Ishikawa (cell line): ENCODE measurements around the gene GRIK4.

Experiments used
- CEBPB ChIP-seq: IDR thresholded peaks from 2 replicates; pipeline ENCODE4 v1.6.1; 2012
- CREB1 ChIP-seq: IDR thresholded peaks from 2 replicates; pipeline ENCODE4 v1.6.1; 2012; ENCODE audit warnings: low read depth
- EGR1 ChIP-seq: IDR thresholded peaks from 2 replicates; pipeline ENCODE4 v1.6.1; 2012
- EP300 ChIP-seq: IDR thresholded peaks from 2 replicates; pipeline ENCODE4 v1.6.1; 2012; ENCODE audit warnings: borderline replicate concordance
- FOXM1 ChIP-seq: IDR thresholded peaks from 2 replicates; pipeline ENCODE4 v1.6.1; 2012; ENCODE audit warnings: low read depth, borderline replicate concordance
- NFIC ChIP-seq: IDR thresholded peaks from 2 replicates; pipeline ENCODE4 v1.6.1; 2012
- RAD21 ChIP-seq: IDR thresholded peaks from 2 replicates; pipeline ENCODE4 v1.6.1; 2012; ENCODE audit warnings: low read depth
- TAF1 ChIP-seq: IDR thresholded peaks from 2 replicates; pipeline ENCODE4 v1.6.1; 2012; ENCODE audit warnings: low read depth, mild to moderate bottlenecking
- TCF12 ChIP-seq: IDR thresholded peaks from 2 replicates; pipeline ENCODE4 v1.6.1; 2012; ENCODE audit warnings: low read depth
- TEAD4 ChIP-seq: IDR thresholded peaks from 2 replicates; pipeline ENCODE4 v1.6.1; 2012
- YY1 ChIP-seq: IDR thresholded peaks from 2 replicates; pipeline ENCODE4 v1.6.1; 2012; ENCODE audit warnings: low read depth
- ZBTB7A ChIP-seq: IDR thresholded peaks from 2 replicates; pipeline ENCODE4 v1.6.1; 2012; ENCODE audit warnings: low read depth
- TF ChIP-seq, protein P1 (sequence below): IDR thresholded peaks from 2 replicates; pipeline ENCODE4 v1.6.1; 2012
- TF ChIP-seq, protein P2 (sequence below): IDR thresholded peaks from 2 replicates; pipeline ENCODE4 v1.6.1; 2012
- TF ChIP-seq, protein P3 (sequence below): IDR thresholded peaks from 2 replicates; pipeline ENCODE4 v1.6.1; 2012; ENCODE audit warnings: low read depth, mild to moderate bottlenecking

The GRIK4 gene

DNA sequence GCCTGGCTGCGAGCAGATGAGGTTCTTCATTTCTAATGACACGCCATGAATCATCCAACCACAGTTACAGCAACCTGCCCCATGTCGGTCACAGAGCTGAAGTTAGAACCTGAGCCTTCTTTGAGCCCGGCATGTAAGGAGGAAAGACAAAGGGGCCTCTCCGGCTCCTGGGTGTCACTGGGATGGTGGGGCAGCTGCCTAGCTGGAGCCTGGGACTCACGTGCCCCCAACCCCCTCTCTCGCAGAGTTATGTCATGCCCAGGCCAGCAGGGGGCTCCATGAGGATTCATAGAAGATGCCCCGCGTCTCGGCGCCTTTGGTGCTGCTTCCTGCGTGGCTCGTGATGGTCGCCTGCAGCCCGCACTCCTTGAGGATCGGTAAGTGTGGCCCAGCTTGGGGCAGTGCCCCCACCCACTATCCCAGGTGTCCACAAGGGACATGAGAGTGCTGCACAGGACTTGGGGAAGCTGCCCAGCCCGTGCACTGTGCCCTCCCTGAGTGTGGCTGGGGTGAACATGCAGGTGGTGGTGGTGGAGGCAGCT lies 148.5 kb downstream of the GRIK4 start:
- TF ChIP-seq EP300 = no peak
- TF ChIP-seq TCF12 = no peak
- TF ChIP-seq RAD21 = peak; percentile 43; the same call in 1 of the 2 replicates

DNA sequence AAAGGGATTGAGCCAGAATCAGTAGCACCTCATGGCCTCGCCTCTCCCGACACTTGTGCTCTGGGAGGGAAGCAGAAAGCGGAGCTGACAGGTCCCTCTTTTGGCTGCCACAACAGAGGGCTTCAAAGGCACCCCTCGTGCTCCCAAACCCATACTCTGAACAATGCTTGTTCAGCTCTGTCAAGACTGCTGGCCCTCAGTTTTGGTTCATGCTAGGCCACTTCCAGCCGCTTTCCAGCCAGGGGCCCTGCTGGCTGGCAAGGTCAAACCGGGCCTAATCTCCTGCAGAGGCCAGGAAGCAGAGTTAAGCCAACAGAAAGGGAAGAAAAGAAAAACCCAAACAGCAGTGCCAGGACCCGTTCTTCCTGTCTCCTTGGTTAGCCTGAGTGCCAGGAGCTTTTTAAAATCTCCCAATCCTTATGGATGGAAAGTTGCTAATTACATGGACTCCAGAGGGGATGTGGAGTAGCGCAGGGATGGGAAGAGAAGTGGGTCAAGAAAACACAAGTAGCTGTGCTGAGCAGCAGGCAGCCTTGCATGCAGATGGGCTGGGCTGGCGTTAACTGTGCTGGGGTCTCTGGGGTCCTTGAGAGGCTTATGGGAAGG lies 150.6 kb downstream of the GRIK4 start:
- TF ChIP-seq NFIC (no peak), EP300 (no peak), CREB1 (no peak), RAD21 (no peak), CEBPB (no peak), ZBTB7A (no peak)

DNA sequence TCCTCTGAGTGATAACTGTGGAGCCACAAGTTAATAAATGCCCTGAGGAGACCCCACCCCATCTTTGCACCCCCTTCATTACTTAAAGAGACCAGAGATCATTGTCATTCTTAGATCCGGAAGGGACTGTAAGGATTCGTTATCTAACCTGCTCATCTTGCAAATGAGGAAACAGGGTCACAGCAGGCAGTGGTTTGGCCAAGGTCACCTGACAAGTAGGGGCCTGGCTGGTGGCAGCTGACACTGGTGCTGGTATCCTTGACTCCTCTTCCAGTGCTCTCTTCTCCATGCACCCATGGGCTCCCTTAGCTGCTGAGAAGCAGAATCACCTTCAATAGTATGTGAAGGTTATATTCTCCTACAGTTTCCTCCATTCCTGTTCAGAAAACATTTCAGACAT lies 151.6 kb downstream of the GRIK4 start:
- TF ChIP-seq TCF12 = no peak
- no peak for TF ChIP-seq TAF1
- TF ChIP-seq EGR1 = no peak
- TF ChIP-seq, protein P1, sequence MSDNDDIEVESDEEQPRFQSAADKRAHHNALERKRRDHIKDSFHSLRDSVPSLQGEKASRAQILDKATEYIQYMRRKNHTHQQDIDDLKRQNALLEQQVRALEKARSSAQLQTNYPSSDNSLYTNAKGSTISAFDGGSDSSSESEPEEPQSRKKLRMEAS = no peak
- TF ChIP-seq YY1 = no peak
- TF ChIP-seq RAD21 = no peak
- no peak for TF ChIP-seq NFIC
- TF ChIP-seq FOXM1 = no peak
- no peak for TF ChIP-seq TEAD4
- no peak for TF ChIP-seq EP300
- TF ChIP-seq, protein P2, sequence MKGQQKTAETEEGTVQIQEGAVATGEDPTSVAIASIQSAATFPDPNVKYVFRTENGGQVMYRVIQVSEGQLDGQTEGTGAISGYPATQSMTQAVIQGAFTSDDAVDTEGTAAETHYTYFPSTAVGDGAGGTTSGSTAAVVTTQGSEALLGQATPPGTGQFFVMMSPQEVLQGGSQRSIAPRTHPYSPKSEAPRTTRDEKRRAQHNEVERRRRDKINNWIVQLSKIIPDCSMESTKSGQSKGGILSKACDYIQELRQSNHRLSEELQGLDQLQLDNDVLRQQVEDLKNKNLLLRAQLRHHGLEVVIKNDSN = no peak
- no peak for TF ChIP-seq CEBPB
- TF ChIP-seq ZBTB7A = no peak
- TF ChIP-seq, protein P3, sequence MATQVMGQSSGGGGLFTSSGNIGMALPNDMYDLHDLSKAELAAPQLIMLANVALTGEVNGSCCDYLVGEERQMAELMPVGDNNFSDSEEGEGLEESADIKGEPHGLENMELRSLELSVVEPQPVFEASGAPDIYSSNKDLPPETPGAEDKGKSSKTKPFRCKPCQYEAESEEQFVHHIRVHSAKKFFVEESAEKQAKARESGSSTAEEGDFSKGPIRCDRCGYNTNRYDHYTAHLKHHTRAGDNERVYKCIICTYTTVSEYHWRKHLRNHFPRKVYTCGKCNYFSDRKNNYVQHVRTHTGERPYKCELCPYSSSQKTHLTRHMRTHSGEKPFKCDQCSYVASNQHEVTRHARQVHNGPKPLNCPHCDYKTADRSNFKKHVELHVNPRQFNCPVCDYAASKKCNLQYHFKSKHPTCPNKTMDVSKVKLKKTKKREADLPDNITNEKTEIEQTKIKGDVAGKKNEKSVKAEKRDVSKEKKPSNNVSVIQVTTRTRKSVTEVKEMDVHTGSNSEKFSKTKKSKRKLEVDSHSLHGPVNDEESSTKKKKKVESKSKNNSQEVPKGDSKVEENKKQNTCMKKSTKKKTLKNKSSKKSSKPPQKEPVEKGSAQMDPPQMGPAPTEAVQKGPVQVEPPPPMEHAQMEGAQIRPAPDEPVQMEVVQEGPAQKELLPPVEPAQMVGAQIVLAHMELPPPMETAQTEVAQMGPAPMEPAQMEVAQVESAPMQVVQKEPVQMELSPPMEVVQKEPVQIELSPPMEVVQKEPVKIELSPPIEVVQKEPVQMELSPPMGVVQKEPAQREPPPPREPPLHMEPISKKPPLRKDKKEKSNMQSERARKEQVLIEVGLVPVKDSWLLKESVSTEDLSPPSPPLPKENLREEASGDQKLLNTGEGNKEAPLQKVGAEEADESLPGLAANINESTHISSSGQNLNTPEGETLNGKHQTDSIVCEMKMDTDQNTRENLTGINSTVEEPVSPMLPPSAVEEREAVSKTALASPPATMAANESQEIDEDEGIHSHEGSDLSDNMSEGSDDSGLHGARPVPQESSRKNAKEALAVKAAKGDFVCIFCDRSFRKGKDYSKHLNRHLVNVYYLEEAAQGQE = no peak
- no peak for TF ChIP-seq CREB1

DNA sequence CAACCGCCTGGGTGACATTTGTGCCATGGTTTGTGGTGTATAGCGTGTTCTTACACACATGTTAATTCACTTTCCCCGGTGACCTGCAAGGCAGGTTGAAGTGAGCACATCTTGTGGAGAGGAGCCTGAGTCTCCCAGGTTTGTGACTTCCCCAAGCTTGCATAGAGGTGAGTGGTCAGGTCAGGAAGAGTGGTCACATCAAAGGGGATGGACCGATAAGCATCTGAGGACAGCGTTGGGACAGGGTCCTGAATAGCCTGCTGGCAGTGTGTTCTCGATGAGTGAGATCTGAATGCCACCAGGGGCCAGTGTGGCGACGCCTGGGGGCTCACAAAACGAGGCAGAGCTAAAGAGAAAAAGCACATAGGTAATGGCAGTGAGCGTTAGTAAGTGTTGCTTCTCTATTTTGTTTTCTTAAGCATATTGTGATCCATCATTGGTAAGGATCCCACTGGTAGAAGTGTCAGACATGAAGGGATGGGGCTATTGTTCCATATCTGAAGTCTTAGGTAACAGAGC lies 154.6 kb downstream of the GRIK4 start:
- TF ChIP-seq, protein P1 = no peak
- TF ChIP-seq TEAD4 (no peak), CREB1 (no peak), TAF1 (no peak), RAD21 (no peak), YY1 (no peak), NFIC (no peak), FOXM1 (no peak)

DNA sequence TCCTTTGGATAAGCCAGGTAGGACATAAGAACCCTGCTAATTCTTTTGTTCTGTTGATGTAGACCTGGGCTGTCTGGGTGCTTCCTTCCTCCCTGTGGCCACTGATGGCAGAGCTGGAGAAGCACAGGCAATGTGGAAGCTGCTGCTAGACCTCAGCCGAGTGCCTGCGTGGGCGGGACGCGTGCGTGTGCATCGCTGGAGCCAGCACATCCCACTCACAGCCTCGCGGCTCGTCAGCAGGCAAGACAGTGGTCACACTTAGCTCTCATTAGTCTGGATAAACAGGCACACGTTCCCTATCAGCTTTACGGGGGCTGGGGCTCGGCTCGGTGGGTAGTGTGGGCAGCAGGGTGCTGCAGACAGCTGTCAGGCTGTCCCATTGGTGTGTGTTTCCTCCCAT lies 155.7 kb downstream of the GRIK4 start:
- no peak for TF ChIP-seq TEAD4

DNA sequence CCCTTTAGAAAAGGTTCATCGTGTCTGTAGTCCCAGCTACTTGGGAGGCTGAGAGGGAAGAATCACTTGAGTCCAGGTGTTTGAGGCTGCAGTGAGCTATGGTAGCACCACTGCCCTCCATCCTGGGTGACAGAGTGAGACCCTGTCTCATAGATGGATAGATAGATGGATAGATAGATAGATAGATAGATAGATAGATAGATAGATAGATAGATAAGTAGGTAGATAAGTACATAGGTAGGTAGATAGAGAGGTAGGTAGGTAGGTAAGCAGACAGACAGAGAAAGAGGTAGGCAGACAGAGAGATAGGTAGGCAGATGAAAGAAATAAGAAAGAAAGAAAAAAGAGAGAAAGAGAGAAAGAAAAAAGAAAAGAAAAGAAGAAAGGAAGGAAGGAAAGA lies 156.4 kb downstream of the GRIK4 start:
- TF ChIP-seq FOXM1 = no peak
- TF ChIP-seq TEAD4 = no peak
- no peak for TF ChIP-seq TCF12
- no peak for TF ChIP-seq YY1
- TF ChIP-seq ZBTB7A = no peak
- no peak for TF ChIP-seq RAD21
- TF ChIP-seq TAF1 = no peak
- no peak for TF ChIP-seq CREB1
- no peak for TF ChIP-seq EGR1
- TF ChIP-seq NFIC = no peak
- TF ChIP-seq, protein P1 = no peak
- TF ChIP-seq, protein P3 = no peak
- no peak for TF ChIP-seq EP300
- TF ChIP-seq, protein P2 = no peak
- TF ChIP-seq CEBPB = no peak
